ENCODE results near the gene IFNB1. TPM values are rescaled to one million over a fixed set of nuclear protein-coding genes. Genes with fewer than 3 reads are reported as not detected.

IFNB1 gene
- total RNA-seq, 1 donor from 2014 or later: not detected

Other genes starting within 250 kb of the IFNB1 start
- 2.2 and 2.4 TPM in 2 replicates for gene HACD4, start 46.3 kb downstream of the IFNB1 start, total RNA-seq
- gene IFNW1, start 63.9 kb upstream of the IFNB1 start, total RNA-seq: not detected in 2 replicates
- gene IFNA21, start 88.7 kb upstream of the IFNB1 start, total RNA-seq: not detected in 2 replicates
- not detected in 2 replicates for gene IFNA4, start 109.6 kb upstream of the IFNB1 start, total RNA-seq
- not detected in 2 replicates for gene IFNA7, start 124.3 kb upstream of the IFNB1 start, total RNA-seq
- gene IFNA10, start 129.2 kb upstream of the IFNB1 start, total RNA-seq: not detected in 2 replicates
- gene IFNA16, start 139.4 kb upstream of the IFNB1 start, total RNA-seq: not detected in 2 replicates
- not detected in 2 replicates for gene IFNA17, start 150.3 kb upstream of the IFNB1 start, total RNA-seq
- not detected in 2 replicates for gene IFNA14, start 162.1 kb upstream of the IFNB1 start, total RNA-seq
- gene IFNA5, start 227.4 kb upstream of the IFNB1 start, total RNA-seq: not detected in 2 replicates

All from activated T-helper 2 cell treated with anti-CD3 and anti-CD28 coated beads, Interferon-gamma antibody, Interleukin-2, Interleukin-4, amounts not matched to agents 10 μg/mL and 5 μg/mL and 100 μg/mL, durations not matched to agents 14 hours and 24 hours and 36 hours (primary cell).